ENCODE data around the gene GBP7.
"Not testable (repeated sequence)": the region's sequence is repeated elsewhere in the genome, so short reads cannot be mapped to it uniquely, and the experiment has no call there.

Gene GBP7

GRCh38 chr1:89170170-89171066, 5.4 kb downstream of the GBP7 start:
- DNase-seq: no peak

- no peak for DNase-seq
Observed at GRCh38 chr1:89169166-89169565, 6.6 kb downstream of the GBP7 start.

- no peak for DNase-seq
Observed at GRCh38 chr1:89167590-89168230, 8.1 kb downstream of the GBP7 start.

- DNase-seq: no peak
Observed at GRCh38 chr1:89166705-89167104, 9.1 kb downstream of the GBP7 start.

- DNase-seq: no peak
Observed at GRCh38 chr1:89165811-89166210, 10.0 kb downstream of the GBP7 start.

GRCh38 chr1:89151047-89151446, 24.8 kb downstream of the GBP7 start:
- DNase-seq: no peak

GRCh38 chr1:89149976-89150375, 25.8 kb downstream of the GBP7 start:
- DNase-seq: no peak

GRCh38 chr1:89149229-89149628, 26.6 kb downstream of the GBP7 start:
- DNase-seq: peak in 17 of 58 donors; percentile 2 to 25 (median 9)

GRCh38 chr1:89147678-89148658, 27.8 kb downstream of the GBP7 start:
- no peak for DNase-seq

- DNase-seq: no peak
Observed at GRCh38 chr1:89146721-89147120, 29.1 kb downstream of the GBP7 start.

GRCh38 chr1:89143484-89143883, 32.3 kb downstream of the GBP7 start:
- no peak for DNase-seq

- no peak for DNase-seq
Observed at GRCh38 chr1:89142160-89142559, 33.6 kb downstream of the GBP7 start.

- DNase-seq: no peak
Observed at GRCh38 chr1:89133747-89134146, 42.1 kb downstream of the GBP7 start.

GRCh38 chr1:89130716-89131115, 45.1 kb downstream of the GBP7 start:
- DNase-seq: no peak

GRCh38 chr1:89129911-89130310, 45.9 kb downstream of the GBP7 start:
- no peak for DNase-seq

GRCh38 chr1:89128003-89128458, 47.8 kb downstream of the GBP7 start:
- not testable (repeated sequence) for DNase-seq

GRCh38 chr1:89126602-89127565, 48.9 kb downstream of the GBP7 start:
- DNase-seq: not testable (repeated sequence)

GRCh38 chr1:89125913-89126580, 49.8 kb downstream of the GBP7 start, which contains the start of gene GBP2:
GBP2 (minus strand) TSS chr1:89126114; CDS start chr1:89121966, 4,148 bp downstream.
- no peak for DNase-seq

GRCh38 chr1:89125240-89125912, 50.4 kb downstream of the GBP7 start:
- no peak for DNase-seq
